Activated CD8-positive, alpha-beta T cell treated with anti-CD3 and anti-CD28 coated beads, Interleukin-2, amount 10 ng/mL, durations not matched to agents 7 days and 5 days (primary cell): ENCODE measurements around the gene MSX1. TPM values are rescaled to one million over a fixed set of nuclear protein-coding genes. Genes with fewer than 3 reads are reported as not detected.

Experiments used
- ATAC-seq: fragments of 150-1000 bp; cut with Tn5 transposase; one replicate; pipeline ENCODE4 v1.10.0; 2021; ENCODE audit warnings: moderate library complexity
- CTCF ChIA-PET: fragments of 350-600 bp; sonication (Branson Sonifier 250); formaldehyde crosslinking; loops from one replicate; lab custom pipeline; 2021; ENCODE audit warnings: antibody characterized with exemption; lab: Charles Lee
- POLR2A ChIA-PET: fragments of 350-600 bp; sonication (Branson Sonifier 250); formaldehyde crosslinking; loops from one replicate; lab custom pipeline; 2021; ENCODE audit warnings: antibody characterized with exemption; lab: Charles Lee
- DNase-seq: peaks from one replicate; pipeline ENCODE4 v3.0.0-alpha.2; 2020
- H3K27ac Mint-ChIP-seq: one replicate; pipeline ENCODE4 v1.8.0; 2021; ENCODE audit warnings: mild to moderate bottlenecking, mixed read lengths
- H3K27me3 Mint-ChIP-seq: one replicate; pipeline ENCODE4 v1.8.0; 2021; ENCODE audit warnings: low read depth, mixed read lengths
- H3K36me3 Mint-ChIP-seq: one replicate; pipeline ENCODE4 v1.8.0; 2021; ENCODE audit warnings: low read depth, mixed read lengths
- H3K4me1 Mint-ChIP-seq: one replicate; pipeline ENCODE4 v1.8.0; 2021; ENCODE audit warnings: low read depth, mixed read lengths
- H3K4me3 Mint-ChIP-seq: one replicate; pipeline ENCODE4 v1.8.0; 2021; ENCODE audit warnings: mild to moderate bottlenecking, mixed read lengths
- H3K9me3 Mint-ChIP-seq: one replicate; pipeline ENCODE4 v1.8.0; 2022; ENCODE audit warnings: mixed read lengths; ENCODE audit not compliant: insufficient read depth
- total RNA-seq, 2 experiments: library from RNA; stranded (reverse); gene quantifications; one replicate each; pipeline ENCODE4 v1.2.3, GENCODE V29; 2021

MSX1 gene
- total RNA-seq, 2 experiments from 2014 or later, result not detected

DNA sequence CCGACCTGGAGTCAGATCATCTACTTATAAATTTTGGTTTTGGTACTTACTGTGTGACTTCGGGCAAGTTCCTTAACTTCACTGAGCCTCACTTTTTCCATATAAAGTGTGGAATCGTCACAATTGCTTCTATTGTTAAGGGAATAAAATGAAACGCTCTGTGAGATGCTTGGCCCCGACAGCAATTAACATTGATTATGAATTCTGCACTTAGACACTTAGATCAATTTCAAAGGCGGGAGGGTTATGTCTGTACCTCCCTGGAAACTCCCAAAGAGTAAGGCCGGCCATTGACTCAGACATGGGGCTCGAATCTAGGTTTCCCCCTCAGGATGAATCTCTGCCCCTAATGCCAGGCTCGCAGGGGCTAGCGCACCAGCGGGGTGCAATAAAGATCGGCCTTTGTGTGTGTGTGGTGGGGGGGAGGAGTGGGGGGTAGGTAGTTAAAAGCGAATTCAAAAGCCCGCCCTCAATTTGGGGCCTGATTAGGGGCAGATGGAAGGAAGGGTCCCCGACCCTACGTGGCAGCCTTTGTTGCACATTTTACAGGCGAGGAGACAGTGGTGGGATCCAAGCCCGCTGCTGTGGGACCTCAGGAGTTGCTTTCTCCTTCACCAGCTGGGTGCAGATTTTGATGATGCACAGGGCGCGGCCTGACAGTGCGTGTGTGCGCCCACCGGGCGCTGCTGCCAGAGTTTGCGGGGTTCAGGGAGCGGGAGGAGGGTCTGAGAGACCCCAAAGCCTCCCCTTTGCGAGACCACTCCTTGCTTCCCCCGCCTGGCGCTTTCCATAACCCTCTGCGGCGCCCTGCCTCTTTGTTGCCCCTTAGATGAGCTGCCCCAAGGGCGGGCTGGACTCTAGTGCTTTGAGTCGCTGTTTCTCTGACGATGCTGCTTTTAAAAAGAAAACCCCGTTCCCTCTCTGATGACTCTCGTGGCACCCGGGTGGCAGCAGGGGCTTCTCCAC is 9.6 kb downstream of the MSX1 start:
- H3K36me3 Mint-ChIP-seq, result peaks cover 6% of the 10 kb centered on the region
- H3K9me3 Mint-ChIP-seq, result peaks cover 3% of the 10 kb centered on the region
- ChIA-PET CTCF (interaction anchor here (0.8 kb wide), 1 partner anchor 381 kb away, joined by 3 read pairs; no protein-coding TSS in a partner anchor), POLR2A (no interaction called here)
- DNase-seq (no peak), ATAC-seq (no peak)
- no peak overlapping the region for H3K4me3 Mint-ChIP-seq
- peak overlapping the region; percentile 40 for H3K27ac Mint-ChIP-seq
- H3K4me1 Mint-ChIP-seq, result peaks cover 7% of the 10 kb centered on the region
- peaks cover 73% of the 10 kb centered on the region for H3K27me3 Mint-ChIP-seq

DNA sequence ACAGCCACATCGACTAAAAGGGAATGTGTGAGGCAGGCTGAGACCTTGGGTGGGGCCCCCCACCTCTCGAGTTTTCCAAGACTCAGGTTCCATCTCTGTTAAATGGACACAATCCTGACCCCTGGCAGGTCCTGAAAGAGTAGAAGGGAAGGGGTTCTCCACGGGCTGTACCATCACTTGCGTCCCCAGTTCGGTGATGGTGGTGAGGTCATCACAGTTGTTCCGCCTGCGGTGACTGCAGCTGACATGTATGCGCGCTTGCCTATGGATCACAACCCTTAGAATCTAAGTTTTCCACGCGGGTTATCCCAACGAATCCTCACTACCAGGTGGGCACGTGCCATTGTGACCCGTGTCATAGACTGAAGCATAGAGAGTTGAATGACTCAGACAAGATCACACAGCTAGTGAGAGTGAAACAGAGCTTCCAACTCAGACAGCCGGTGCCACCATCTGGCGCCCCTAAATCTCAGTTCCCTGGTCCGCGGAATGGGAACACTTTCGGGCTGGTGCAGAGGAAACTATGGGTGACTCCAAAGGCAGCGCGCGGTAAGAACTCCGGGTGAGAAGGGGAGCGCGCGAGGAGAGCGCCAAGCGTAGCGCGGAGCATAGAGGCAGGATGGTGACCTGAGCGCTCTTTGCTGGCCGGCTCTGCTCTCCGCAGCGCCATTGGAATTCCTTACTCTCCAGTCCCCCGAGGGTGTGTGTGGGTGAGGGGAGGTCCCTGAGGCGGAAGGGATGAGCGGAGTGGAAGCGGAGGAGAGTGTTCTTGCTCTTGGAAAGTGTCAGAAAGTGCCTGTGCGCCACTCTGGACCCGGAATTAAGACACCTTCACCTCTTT is 10.5 kb downstream of the MSX1 start:
- CTCF ChIA-PET, result no interaction called here
- DNase-seq (no peak), ATAC-seq (no peak)
- no peak overlapping the region for H3K4me3 Mint-ChIP-seq
- H3K27ac Mint-ChIP-seq, result no peak overlapping the region
- H3K4me1 Mint-ChIP-seq, result peaks cover 7% of the 10 kb centered on the region
- peaks cover 6% of the 10 kb centered on the region for H3K36me3 Mint-ChIP-seq
- H3K27me3 Mint-ChIP-seq, result peaks cover 72% of the 10 kb centered on the region
- peaks cover 3% of the 10 kb centered on the region for H3K9me3 Mint-ChIP-seq
- POLR2A ChIA-PET, result no interaction called here

DNA sequence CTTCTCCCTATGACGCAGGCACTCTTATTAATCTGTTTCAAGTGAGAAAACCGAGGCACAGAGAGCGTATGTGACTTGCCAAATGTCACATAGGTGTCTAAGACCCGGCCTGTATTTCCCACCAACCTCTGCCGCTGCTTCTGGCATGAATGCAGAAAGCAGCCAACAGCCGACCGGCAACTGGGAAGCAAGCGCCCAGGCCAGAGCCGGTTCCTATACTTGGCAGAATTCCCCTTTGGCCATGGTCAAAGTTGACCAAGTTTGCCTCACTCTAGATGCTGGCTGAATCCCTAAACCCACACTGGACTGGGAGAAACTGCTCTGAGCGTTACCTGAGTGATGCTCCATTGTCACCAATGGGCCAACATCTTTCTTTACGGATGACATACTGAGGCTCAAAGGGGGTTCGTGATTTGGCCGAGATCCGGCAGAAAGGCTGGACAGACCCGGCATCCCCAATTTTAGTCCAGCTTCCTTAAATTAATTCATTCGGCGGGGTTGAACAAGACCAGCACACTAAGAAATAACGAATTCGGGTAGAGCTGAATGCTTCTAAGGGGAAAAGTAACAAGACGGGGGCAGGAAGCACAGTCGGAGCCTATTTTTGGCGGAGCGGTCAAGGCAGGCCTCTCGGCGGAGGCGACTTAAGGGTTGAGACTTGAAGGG is 11.2 kb downstream of the MSX1 start:
- ATAC-seq (no peak), DNase-seq (no peak)
- Mint-ChIP-seq H3K27ac (peak overlapping the region; percentile 42), H3K4me1 (peaks cover 7% of the 10 kb centered on the region), H3K4me3 (peak overlapping the region; percentile 34), H3K36me3 (peaks cover 4% of the 10 kb centered on the region), H3K27me3 (peaks cover 70% of the 10 kb centered on the region), H3K9me3 (peaks cover 3% of the 10 kb centered on the region)
- CTCF ChIA-PET, result no interaction called here
- POLR2A ChIA-PET, result no interaction called here

DNA sequence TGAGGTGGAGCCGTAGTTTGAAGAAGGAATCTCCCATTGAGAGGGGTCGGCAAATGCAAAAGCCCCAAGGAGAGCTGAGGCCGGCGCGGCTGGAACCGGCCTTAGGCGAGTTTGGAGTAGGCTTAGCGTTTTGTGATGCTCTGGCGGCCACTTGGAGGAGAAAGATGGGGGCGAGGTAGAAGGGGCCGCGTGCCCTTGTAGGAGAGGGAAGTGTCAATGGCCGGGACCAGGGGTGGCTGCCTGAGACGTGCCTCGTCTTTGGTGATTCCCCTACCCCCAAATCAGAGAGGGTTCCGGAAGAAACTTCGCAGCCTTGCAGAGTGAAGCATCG is 11.7 kb downstream of the MSX1 start:
- Mint-ChIP-seq H3K27ac (peak overlapping the region; percentile 42), H3K9me3 (peaks cover 3% of the 10 kb centered on the region), H3K27me3 (peaks cover 68% of the 10 kb centered on the region), H3K4me1 (peaks cover 4% of the 10 kb centered on the region), H3K4me3 (peak overlapping the region; percentile 34), H3K36me3 (peaks cover 4% of the 10 kb centered on the region)
- no peak for DNase-seq
- ATAC-seq, result no peak
- POLR2A ChIA-PET, result no interaction called here
- CTCF ChIA-PET, result no interaction called here

DNA sequence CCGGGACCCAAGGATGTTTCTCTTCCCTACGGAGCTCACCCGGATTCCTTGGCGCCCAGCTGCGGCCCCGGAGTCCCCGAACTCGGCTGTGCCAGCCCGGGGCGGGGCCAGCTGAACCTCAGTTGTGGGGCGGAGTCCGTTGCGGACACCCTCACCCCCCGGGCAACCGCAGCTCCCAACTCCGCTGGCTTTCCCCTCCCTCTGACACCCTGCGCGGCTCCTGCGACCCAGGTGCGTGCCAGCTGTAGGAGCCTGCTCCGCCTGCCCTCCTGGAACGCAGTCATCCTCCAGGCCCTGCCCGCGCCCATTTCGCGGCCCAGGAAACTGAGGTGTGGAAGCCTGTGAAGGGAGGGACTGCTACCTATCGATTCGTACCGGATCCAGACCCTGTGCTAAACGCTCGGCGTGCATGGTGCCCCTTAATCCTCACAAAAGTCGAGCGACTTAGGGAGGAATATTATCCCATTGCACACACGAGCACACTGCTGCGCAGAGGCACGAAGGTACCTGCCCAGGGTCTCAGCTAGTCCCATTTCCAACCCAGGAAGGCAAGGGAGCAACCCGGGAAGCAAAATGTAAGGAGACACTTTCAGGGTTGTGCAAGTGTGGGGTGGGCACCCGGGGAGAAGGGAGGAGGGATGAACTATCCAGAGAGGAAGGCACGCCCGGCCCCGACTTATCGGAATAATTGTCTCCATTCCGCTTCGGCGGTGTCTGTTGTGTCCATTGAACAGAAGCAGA is 12.3 kb downstream of the MSX1 start:
- no peak overlapping the region for H3K27ac Mint-ChIP-seq
- ChIA-PET CTCF (no interaction called here), POLR2A (no interaction called here)
- no peaks in the 10 kb centered on the region for H3K9me3 Mint-ChIP-seq
- no peaks in the 10 kb centered on the region for H3K4me1 Mint-ChIP-seq
- DNase-seq (no peak), ATAC-seq (no peak)
- peaks cover 4% of the 10 kb centered on the region for H3K36me3 Mint-ChIP-seq
- peaks cover 64% of the 10 kb centered on the region for H3K27me3 Mint-ChIP-seq
- peak overlapping the region; percentile 3 for H3K4me3 Mint-ChIP-seq

DNA sequence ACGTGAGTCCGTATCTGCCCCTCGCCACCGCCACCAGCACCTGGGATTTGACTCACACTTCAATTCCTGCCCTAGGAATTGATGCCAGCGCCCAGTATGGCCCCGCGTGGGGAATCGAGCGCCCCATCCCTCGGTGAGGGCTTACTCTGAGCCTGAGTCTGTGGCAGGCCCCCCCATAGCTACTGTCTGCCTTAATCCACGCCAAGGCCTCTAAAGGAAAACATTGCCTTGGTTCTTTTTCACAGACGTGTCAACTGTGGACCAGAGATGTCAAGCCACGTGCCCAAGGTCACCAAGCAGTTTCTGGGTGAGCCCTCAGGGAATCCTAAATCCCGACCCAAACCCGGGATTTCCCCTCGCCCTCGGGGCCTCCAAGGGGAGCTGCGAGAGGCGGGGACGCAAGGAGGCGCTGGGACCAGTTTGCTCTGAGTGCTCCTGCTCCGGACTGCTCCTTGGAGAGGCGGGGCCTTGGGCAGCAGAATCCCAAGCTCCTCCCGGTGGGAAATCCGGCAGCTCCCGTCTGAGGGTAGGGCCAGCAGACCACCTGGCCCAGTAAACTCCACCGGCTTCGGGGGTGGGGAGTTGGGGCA is 12.9 kb downstream of the MSX1 start:
- POLR2A ChIA-PET, result no interaction called here
- peaks cover 61% of the 10 kb centered on the region for H3K27me3 Mint-ChIP-seq
- DNase-seq, result no peak
- H3K27ac Mint-ChIP-seq, result no peak overlapping the region
- peaks cover 4% of the 10 kb centered on the region for H3K36me3 Mint-ChIP-seq
- no peak for ATAC-seq
- no peaks in the 10 kb centered on the region for H3K4me1 Mint-ChIP-seq
- H3K9me3 Mint-ChIP-seq, result no peaks in the 10 kb centered on the region
- H3K4me3 Mint-ChIP-seq, result no peak overlapping the region
- CTCF ChIA-PET, result no interaction called here

DNA sequence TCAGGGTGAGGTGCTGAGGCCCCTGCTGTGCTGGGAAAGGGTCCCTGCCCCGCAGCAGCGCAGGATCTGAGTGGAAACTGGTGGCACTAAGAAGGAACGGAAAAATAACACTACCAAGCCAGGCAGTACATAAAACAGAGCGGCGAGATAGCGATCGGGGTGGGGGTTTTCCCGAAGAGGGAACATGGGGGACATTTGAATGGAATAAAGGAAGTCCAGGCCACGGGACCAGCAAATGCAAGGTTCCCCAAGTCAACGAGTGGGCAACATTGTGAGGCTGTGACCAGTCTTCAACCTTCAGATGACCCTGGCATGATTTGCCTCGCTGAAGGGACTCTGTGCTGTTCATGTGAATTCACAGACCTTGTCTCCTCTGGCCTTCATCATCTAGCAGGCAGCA is 13.7 kb downstream of the MSX1 start:
- no peak for DNase-seq
- Mint-ChIP-seq H3K4me1 (no peaks in the 10 kb centered on the region), H3K27ac (no peak overlapping the region), H3K36me3 (peaks cover 4% of the 10 kb centered on the region), H3K9me3 (no peaks in the 10 kb centered on the region), H3K27me3 (peaks cover 61% of the 10 kb centered on the region), H3K4me3 (no peak overlapping the region)
- ATAC-seq, result no peak
- ChIA-PET CTCF (no interaction called here), POLR2A (no interaction called here)

DNA sequence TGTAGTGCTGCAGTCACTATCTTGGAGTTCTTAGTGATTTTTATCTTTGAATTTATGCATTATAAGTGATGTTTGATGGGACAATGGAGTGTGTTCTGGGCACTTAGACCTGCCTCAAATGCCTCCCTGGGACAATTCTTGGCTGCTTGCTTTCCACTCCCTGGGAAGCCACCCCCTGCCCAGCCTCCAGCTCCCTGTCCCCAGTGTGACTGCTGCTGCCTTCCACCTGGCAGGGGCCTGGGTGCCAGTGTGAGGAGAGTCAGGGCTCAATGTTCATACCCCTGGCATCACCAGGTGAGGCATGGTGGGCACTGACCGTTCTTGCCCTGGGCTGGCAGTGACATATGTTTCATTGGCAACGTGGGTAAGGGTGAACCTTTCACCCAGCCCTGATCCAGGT is 14.8 kb downstream of the MSX1 start:
- POLR2A ChIA-PET, result no interaction called here
- H3K27me3 Mint-ChIP-seq, result peaks cover 52% of the 10 kb centered on the region

DNA sequence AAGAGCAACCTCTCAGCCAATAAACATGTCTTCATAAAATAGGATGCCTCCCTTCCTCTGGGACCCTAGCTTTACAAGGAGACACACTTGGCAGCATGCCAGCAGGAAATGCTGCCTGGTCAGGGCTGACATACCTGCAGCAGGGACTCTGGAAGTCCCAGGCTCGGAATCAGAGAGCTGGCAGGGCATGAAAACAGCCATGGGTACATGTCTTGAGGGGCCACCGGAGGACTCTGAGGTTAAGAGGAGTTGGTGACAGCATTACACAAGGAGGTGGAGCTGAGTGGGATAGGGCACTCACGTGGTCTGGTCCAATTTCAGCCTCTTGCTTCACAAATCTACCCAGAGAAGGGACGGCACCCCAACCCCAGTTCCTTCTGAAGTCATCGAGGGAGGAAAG is 15.7 kb downstream of the MSX1 start:
- ChIA-PET POLR2A (no interaction called here), CTCF (interaction anchor here (0.9 kb wide), 1 partner anchor 15 kb away, joined by 3 read pairs; no protein-coding TSS in a partner anchor)
- DNase-seq (no peak), ATAC-seq (no peak)
- Mint-ChIP-seq H3K9me3 (no peaks in the 10 kb centered on the region), H3K27me3 (peaks cover 44% of the 10 kb centered on the region), H3K36me3 (no peaks in the 10 kb centered on the region), H3K4me3 (no peak overlapping the region), H3K27ac (no peak overlapping the region), H3K4me1 (no peaks in the 10 kb centered on the region)

More for the DNA sequence above, 14.8 kb downstream of the MSX1 start:
- Mint-ChIP-seq H3K36me3 (no peaks in the 10 kb centered on the region), H3K27ac (no peak overlapping the region), H3K4me1 (no peaks in the 10 kb centered on the region), H3K4me3 (no peak overlapping the region), H3K9me3 (no peaks in the 10 kb centered on the region)
- CTCF ChIA-PET, result interaction anchor here (0.9 kb wide), 1 partner anchor 14 kb away, joined by 3 read pairs; no protein-coding TSS in a partner anchor
- no peak for DNase-seq
- ATAC-seq, result no peak

DNA sequence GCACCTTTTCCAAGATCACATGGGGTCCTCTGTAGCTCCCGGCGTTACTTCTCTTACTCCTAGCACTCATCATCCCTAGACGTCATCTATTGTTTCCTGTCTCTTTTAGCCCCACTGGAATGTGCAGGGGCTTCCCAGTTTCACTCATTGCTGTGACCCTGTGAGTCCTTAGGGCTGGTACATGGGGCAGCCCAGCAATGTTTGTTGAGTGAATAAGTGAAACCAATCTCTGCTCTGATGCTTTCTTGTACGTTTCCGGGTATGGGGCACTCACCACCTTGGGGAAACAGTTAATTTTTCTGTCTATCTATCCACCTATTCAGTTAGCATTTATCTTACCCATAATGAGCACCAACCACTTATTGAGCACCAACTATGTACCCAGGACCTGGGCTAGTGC is 16.1 kb downstream of the MSX1 start:
- Mint-ChIP-seq H3K27ac (no peak overlapping the region), H3K36me3 (no peaks in the 10 kb centered on the region), H3K4me3 (no peak overlapping the region), H3K27me3 (peaks cover 40% of the 10 kb centered on the region), H3K9me3 (no peaks in the 10 kb centered on the region), H3K4me1 (no peaks in the 10 kb centered on the region)
- no peak for DNase-seq
- POLR2A ChIA-PET, result no interaction called here
- CTCF ChIA-PET, result no interaction called here
- ATAC-seq, result no peak
